ENCODE measurements around the gene FSTL4. TPM values are rescaled to one million over a fixed set of nuclear protein-coding genes. Genes with fewer than 3 reads are reported as not detected.

The FSTL4 gene
- total and polyA plus RNA-seq, 2 experiments from 2014 or later: 0.47 to 0.74 TPM

GRCh38 chr5:133202066-133202665 is 410.2 kb downstream of the FSTL4 start:
- H3K27ac ChIP-seq: no peak overlapping the region
- H2AFZ ChIP-seq: no peak overlapping the region
- no peaks in the 10 kb centered on the region for H3K4me1 ChIP-seq (ENCODE audit: insufficient read depth)
- no peaks in the 10 kb centered on the region for H3K36me3 ChIP-seq (replicated peaks; ENCODE audit: insufficient read depth, low read depth)
- no peak overlapping the region for H3K4me3 ChIP-seq
- no peaks in the 10 kb centered on the region for H3K9me3 ChIP-seq (ENCODE audit: low read depth)
- H3K9me2 ChIP-seq (replicated peaks; ENCODE audit: insufficient read depth): no peaks in the 10 kb centered on the region
- H3K4me2 ChIP-seq: no peak overlapping the region
- no peaks in the 10 kb centered on the region for H3K79me2 ChIP-seq
- TF ChIP-seq EZH2phosphoT487 (IDR thresholded peaks at IDR 0.05; ENCODE audit: low read depth, severe bottlenecking, unreplicated experiment) (no peak), CTCF (IDR thresholded peaks at IDR 0.05; ENCODE audit: poor library complexity) (no peak), EZH2 (IDR thresholded peaks at IDR 0.05; ENCODE audit: borderline replicate concordance) (no peak)
- H3K27me3 ChIP-seq: no peaks in the 10 kb centered on the region
- no peaks in the 10 kb centered on the region for H4K20me1 ChIP-seq (ENCODE audit: insufficient read depth, poor library complexity, severe bottlenecking)
- DNase-seq (ENCODE audit: low spot score): no peak
- WGBS (ENCODE audit: low lambda C conversion rate, missing lambda C conversion rate): 89% methylated on average over 8 of the region's 8 CpGs

- Histone ChIP-seq H2AFZ (no peak overlapping the region), H3K79me2 (no peaks in the 10 kb centered on the region), H3K9me2 (replicated peaks; ENCODE audit: insufficient read depth) (no peaks in the 10 kb centered on the region), H3K4me1 (ENCODE audit: insufficient read depth) (no peaks in the 10 kb centered on the region), H3K4me3 (no peak overlapping the region), H3K27ac (no peak overlapping the region), H3K27me3 (no peaks in the 10 kb centered on the region), H3K4me2 (no peak overlapping the region), H3K9me3 (ENCODE audit: low read depth) (no peaks in the 10 kb centered on the region), H4K20me1 (ENCODE audit: insufficient read depth, poor library complexity, severe bottlenecking) (no peaks in the 10 kb centered on the region), H3K36me3 (replicated peaks; ENCODE audit: insufficient read depth, low read depth) (no peaks in the 10 kb centered on the region)
- WGBS (ENCODE audit: low lambda C conversion rate, missing lambda C conversion rate): 94% methylated on average over 1 of the region's 1 CpG
- no peak for DNase-seq (ENCODE audit: low spot score)
- TF ChIP-seq EZH2 (IDR thresholded peaks at IDR 0.05; ENCODE audit: borderline replicate concordance) (no peak), EZH2phosphoT487 (IDR thresholded peaks at IDR 0.05; ENCODE audit: low read depth, severe bottlenecking, unreplicated experiment) (no peak), CTCF (IDR thresholded peaks at IDR 0.05; ENCODE audit: poor library complexity) (no peak)
Observed at GRCh38 chr5:133201310-133201709, 411.0 kb downstream of the FSTL4 start.

- Histone ChIP-seq H4K20me1 (ENCODE audit: insufficient read depth, poor library complexity, severe bottlenecking) (no peaks in the 10 kb centered on the region), H3K4me1 (ENCODE audit: insufficient read depth) (no peaks in the 10 kb centered on the region), H3K4me3 (no peak overlapping the region), H3K79me2 (no peaks in the 10 kb centered on the region), H3K27me3 (no peaks in the 10 kb centered on the region), H3K4me2 (no peak overlapping the region), H3K36me3 (replicated peaks; ENCODE audit: insufficient read depth, low read depth) (no peaks in the 10 kb centered on the region), H2AFZ (no peak overlapping the region), H3K9me3 (ENCODE audit: low read depth) (no peaks in the 10 kb centered on the region), H3K27ac (no peak overlapping the region), H3K9me2 (replicated peaks; ENCODE audit: insufficient read depth) (no peaks in the 10 kb centered on the region)
- 88% methylated on average over 3 of the region's 3 CpGs for WGBS (ENCODE audit: low lambda C conversion rate, missing lambda C conversion rate)
- TF ChIP-seq EZH2 (IDR thresholded peaks at IDR 0.05; ENCODE audit: borderline replicate concordance): no peak
- no peak for TF ChIP-seq CTCF (IDR thresholded peaks at IDR 0.05; ENCODE audit: poor library complexity)
- TF ChIP-seq EZH2phosphoT487 (IDR thresholded peaks at IDR 0.05; ENCODE audit: low read depth, severe bottlenecking, unreplicated experiment): no peak
- DNase-seq (ENCODE audit: low spot score): no peak
Observed at GRCh38 chr5:133200256-133200655, 412.1 kb downstream of the FSTL4 start.
